Ishikawa (cell line): ENCODE measurements around the gene C15orf39.

Source experiments
- CEBPB ChIP-seq: IDR thresholded peaks from 2 replicates; pipeline ENCODE4 v1.6.1; 2012
- CREB1 ChIP-seq: IDR thresholded peaks from 2 replicates; pipeline ENCODE4 v1.6.1; 2012; ENCODE audit warnings: low read depth
- EGR1 ChIP-seq: IDR thresholded peaks from 2 replicates; pipeline ENCODE4 v1.6.1; 2012
- EP300 ChIP-seq: IDR thresholded peaks from 2 replicates; pipeline ENCODE4 v1.6.1; 2012; ENCODE audit warnings: borderline replicate concordance
- FOXM1 ChIP-seq: IDR thresholded peaks from 2 replicates; pipeline ENCODE4 v1.6.1; 2012; ENCODE audit warnings: low read depth, borderline replicate concordance
- MAX ChIP-seq: IDR thresholded peaks from 2 replicates; pipeline ENCODE4 v1.6.1; 2012
- NFIC ChIP-seq: IDR thresholded peaks from 2 replicates; pipeline ENCODE4 v1.6.1; 2012
- RAD21 ChIP-seq: IDR thresholded peaks from 2 replicates; pipeline ENCODE4 v1.6.1; 2012; ENCODE audit warnings: low read depth
- REST ChIP-seq: IDR thresholded peaks from 2 replicates; pipeline ENCODE4 v1.6.1; 2012; ENCODE audit warnings: low read depth, mild to moderate bottlenecking
- TAF1 ChIP-seq: IDR thresholded peaks from 2 replicates; pipeline ENCODE4 v1.6.1; 2012; ENCODE audit warnings: low read depth, mild to moderate bottlenecking
- TCF12 ChIP-seq: IDR thresholded peaks from 2 replicates; pipeline ENCODE4 v1.6.1; 2012; ENCODE audit warnings: low read depth
- TEAD4 ChIP-seq: IDR thresholded peaks from 2 replicates; pipeline ENCODE4 v1.6.1; 2012
- YY1 ChIP-seq: IDR thresholded peaks from 2 replicates; pipeline ENCODE4 v1.6.1; 2012; ENCODE audit warnings: low read depth
- ZBTB7A ChIP-seq: IDR thresholded peaks from 2 replicates; pipeline ENCODE4 v1.6.1; 2012; ENCODE audit warnings: low read depth
- TF ChIP-seq, protein P1 (sequence below): IDR thresholded peaks from 2 replicates; pipeline ENCODE4 v1.6.1; 2012

C15orf39 gene

GRCh38 chr15:75195122-75195765 lies 6.4 kb upstream of the C15orf39 start:
- TF ChIP-seq TCF12: 0 out of 2 replicates have a peak, but pooled peaks have one; percentile 32
- TF ChIP-seq, protein P1, sequence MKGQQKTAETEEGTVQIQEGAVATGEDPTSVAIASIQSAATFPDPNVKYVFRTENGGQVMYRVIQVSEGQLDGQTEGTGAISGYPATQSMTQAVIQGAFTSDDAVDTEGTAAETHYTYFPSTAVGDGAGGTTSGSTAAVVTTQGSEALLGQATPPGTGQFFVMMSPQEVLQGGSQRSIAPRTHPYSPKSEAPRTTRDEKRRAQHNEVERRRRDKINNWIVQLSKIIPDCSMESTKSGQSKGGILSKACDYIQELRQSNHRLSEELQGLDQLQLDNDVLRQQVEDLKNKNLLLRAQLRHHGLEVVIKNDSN: no peak
- TF ChIP-seq EGR1: peak; percentile 13; the same call in 1 of the 2 replicates
- TF ChIP-seq NFIC: peak; percentile 37; the same call in 1 of the 2 replicates

- TF ChIP-seq TAF1 (no peak), RAD21 (no peak), CREB1 (no peak), FOXM1 (no peak), EGR1 (no peak), EP300 (no peak), NFIC (no peak), TEAD4 (no peak), ZBTB7A (no peak; the same call in 1 of the 2 replicates), MAX (no peak), YY1 (no peak), TCF12 (no peak), CEBPB (no peak)
- TF ChIP-seq, protein P1: no peak
Measured at GRCh38 chr15:75195766-75196241, 5.9 kb upstream of the C15orf39 start.

DNA sequence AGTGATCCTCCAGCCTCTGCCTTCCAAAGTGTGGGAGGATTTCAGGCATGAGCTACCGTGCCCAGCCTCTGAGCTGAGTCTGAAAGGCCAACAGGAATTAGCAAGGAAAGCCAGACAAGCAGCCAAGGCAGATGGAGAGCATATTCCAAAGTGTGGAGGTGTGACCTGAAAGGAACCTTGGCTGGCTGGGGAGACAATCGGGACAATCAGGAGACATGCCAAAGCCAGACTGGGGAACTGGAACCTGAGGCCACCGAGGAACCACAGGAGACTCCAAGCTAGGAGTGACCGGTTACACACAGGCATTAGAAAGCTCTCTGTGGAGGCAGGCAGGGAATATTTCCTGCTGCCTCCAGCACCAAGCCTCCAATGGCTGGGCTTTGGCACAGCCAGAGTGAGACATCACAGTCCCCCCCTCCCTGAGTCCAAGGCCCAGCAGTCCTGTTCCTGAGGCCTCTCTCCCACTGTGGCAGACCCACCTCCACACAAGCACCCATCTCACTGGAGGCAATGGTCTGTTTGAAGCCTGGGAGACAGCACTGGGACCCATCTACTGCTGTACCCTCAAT lies 4.5 kb upstream of the C15orf39 start:
- TF ChIP-seq CEBPB (no peak), YY1 (no peak), EGR1 (no peak), FOXM1 (no peak), NFIC (no peak), RAD21 (no peak), TCF12 (no peak)
- TF ChIP-seq, protein P1: no peak

- TF ChIP-seq CEBPB (no peak), MAX (peak; percentile 69; the same call in 1 of the 2 replicates), TAF1 (no peak)
Measured at GRCh38 chr15:75198560-75199356, 2.9 kb upstream of the C15orf39 start.

GRCh38 chr15:75199357-75199940 lies 2.2 kb upstream of the C15orf39 start:
- TF ChIP-seq NFIC (no peak), TAF1 (no peak), TCF12 (no peak), REST (no peak), TEAD4 (no peak), MAX (no peak)

GRCh38 chr15:75200391-75200764 lies 1.3 kb upstream of the C15orf39 start:
- TF ChIP-seq EGR1: no peak
- no peak for TF ChIP-seq YY1
- TF ChIP-seq FOXM1: no peak
- TF ChIP-seq, protein P1: no peak
- TF ChIP-seq ZBTB7A: no peak
- no peak for TF ChIP-seq RAD21
- TF ChIP-seq TEAD4: no peak
- TF ChIP-seq CEBPB: no peak
- TF ChIP-seq CREB1: no peak
- TF ChIP-seq MAX: no peak
- TF ChIP-seq NFIC: no peak
- TF ChIP-seq TCF12: no peak
